GM12872 (cell line): Measurements from ENCODE around the gene ZNF500.

Experiments
- CTCF ChIP-seq: IDR thresholded peaks from 3 replicates; pipeline ENCODE4 v1.5.1; 2011; ENCODE audit warnings: low read depth, mild to moderate bottlenecking, low read length, moderate library complexity; ENCODE audit not compliant: insufficient read depth

The ZNF500 gene

GRCh38 chr16:4723071-4723767 is 43.7 kb downstream of the ZNF500 start:
- TF ChIP-seq CTCF = no peak

GRCh38 chr16:4718466-4718865 is 48.5 kb downstream of the ZNF500 start:
- no peak for TF ChIP-seq CTCF

- TF ChIP-seq CTCF = no peak
Observed at GRCh38 chr16:4714996-4715395, 52.0 kb downstream of the ZNF500 start.

- TF ChIP-seq CTCF = no peak
Observed at GRCh38 chr16:4713663-4714501, 53.1 kb downstream of the ZNF500 start.

- no peak for TF ChIP-seq CTCF
Observed at GRCh38 chr16:4709481-4709880, 57.5 kb downstream of the ZNF500 start.

- no peak for TF ChIP-seq CTCF
Observed at GRCh38 chr16:4706871-4707270, 60.1 kb downstream of the ZNF500 start.

- no peak for TF ChIP-seq CTCF
Observed at GRCh38 chr16:4704913-4705312, 62.0 kb downstream of the ZNF500 start.
